ENCODE results near the gene RAB40A. TPM values are rescaled to one million over a fixed set of nuclear protein-coding genes. Genes with fewer than 3 reads are reported as not detected.

Gene RAB40A
- total RNA-seq, 1 experiment from 2014 or later: 1.0 TPM

DNA sequence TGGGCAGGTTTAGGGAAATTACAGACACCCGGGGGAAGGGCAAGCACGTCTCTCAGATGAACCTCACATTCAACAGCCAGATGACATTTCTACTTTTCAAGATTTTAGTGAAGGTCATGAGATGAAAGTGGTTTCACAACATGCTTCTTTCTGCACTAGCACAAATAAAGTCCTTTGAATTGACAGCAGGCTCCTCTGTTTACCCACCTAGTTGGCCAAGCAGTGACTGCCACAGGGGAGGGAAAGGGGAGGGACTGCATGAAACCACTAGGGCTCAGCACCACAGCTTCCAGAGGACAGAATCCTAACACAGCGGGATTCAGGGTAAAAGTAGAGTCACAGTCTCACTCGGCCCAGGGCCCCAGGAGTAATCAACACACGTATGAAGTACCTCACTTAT lies 6.2 kb downstream of the RAB40A start:
- BruUV-seq (replicated peaks): no TSS peak
- H3K4me2 ChIP-seq: no peak overlapping the region
- TF ChIP-seq, protein P1, sequence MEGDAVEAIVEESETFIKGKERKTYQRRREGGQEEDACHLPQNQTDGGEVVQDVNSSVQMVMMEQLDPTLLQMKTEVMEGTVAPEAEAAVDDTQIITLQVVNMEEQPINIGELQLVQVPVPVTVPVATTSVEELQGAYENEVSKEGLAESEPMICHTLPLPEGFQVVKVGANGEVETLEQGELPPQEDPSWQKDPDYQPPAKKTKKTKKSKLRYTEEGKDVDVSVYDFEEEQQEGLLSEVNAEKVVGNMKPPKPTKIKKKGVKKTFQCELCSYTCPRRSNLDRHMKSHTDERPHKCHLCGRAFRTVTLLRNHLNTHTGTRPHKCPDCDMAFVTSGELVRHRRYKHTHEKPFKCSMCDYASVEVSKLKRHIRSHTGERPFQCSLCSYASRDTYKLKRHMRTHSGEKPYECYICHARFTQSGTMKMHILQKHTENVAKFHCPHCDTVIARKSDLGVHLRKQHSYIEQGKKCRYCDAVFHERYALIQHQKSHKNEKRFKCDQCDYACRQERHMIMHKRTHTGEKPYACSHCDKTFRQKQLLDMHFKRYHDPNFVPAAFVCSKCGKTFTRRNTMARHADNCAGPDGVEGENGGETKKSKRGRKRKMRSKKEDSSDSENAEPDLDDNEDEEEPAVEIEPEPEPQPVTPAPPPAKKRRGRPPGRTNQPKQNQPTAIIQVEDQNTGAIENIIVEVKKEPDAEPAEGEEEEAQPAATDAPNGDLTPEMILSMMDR (conservative IDR thresholded peaks at IDR 0.05): no peak
- TF ChIP-seq EZH2 (IDR thresholded peaks at IDR 0.05; ENCODE audit: low read depth): no peak
- H3K9me3 ChIP-seq (ENCODE audit: insufficient read depth, low read depth): no peaks in the 10 kb centered on the region
- no peaks in the 10 kb centered on the region for H3K36me3 ChIP-seq (ENCODE audit: low read depth)
- POLR2A ChIA-PET (ENCODE audit: unreplicated experiment): no interaction called here
- H3K9me2 ChIP-seq (ENCODE audit: insufficient read depth): no peaks in the 10 kb centered on the region
- H2AFZ ChIP-seq: no peak overlapping the region
- CTCF ChIA-PET: no interaction called here
- no peak overlapping the region for H3K27ac ChIP-seq
- DNase-seq: no peak
- no peaks in the 10 kb centered on the region for H3F3A ChIP-seq (ENCODE audit: insufficient read depth, low read depth)
- intact Hi-C loops (cut with micrococcal nuclease; ENCODE audit: unreplicated experiment): no loop called here
- H3K4me3 ChIP-seq: no peak overlapping the region
- no peaks in the 10 kb centered on the region for H3K79me2 ChIP-seq (ENCODE audit: low read depth)
- no peaks in the 10 kb centered on the region for H3K27me3 ChIP-seq (ENCODE audit: insufficient read depth, low read depth)
- no peaks in the 10 kb centered on the region for H3K4me1 ChIP-seq (replicated peaks; ENCODE audit: insufficient read depth)
- no peaks in the 10 kb centered on the region for H4K20me1 ChIP-seq (ENCODE audit: insufficient read depth)

DNA sequence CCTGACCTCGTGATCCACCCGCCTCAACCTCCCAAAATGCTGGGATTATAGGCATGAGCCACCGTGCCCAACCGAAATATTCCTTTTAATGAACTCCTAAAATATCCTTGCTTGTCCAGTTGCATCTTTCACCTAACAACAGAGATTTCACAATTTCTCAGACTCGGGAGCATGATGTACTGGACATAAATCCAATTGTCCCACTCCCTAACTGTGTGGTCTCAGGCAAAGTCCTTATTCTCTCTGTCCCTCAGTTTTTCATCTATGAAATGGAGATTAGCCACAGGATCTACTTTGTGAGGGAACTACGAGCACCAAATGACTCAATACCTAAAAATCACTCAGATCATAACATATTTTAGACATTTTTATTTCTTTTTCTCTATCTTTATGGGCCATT lies 9.3 kb downstream of the RAB40A start:
- no peaks in the 10 kb centered on the region for H3K79me2 ChIP-seq (ENCODE audit: low read depth)
- POLR2A ChIA-PET (ENCODE audit: unreplicated experiment): no interaction called here

DNA sequence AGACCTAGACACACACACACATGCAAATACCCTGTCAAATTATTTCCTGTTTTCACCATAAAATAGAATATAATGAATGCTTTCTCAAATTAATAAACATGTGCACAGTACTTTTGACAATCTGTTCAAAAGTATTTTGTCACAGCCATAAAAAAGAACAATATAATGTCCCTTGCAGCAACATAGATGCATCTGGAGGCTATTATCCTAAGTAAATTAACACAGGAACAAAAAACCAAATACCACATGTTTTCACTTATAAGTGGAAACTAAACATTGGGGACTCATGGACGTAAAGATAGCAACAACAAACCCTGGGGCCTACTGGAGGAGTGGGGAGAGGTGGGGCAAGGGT lies 15.5 kb downstream of the RAB40A start:
- Histone ChIP-seq H3K79me2 (ENCODE audit: low read depth) (no peaks in the 10 kb centered on the region), H3K9me3 (ENCODE audit: insufficient read depth, low read depth) (no peaks in the 10 kb centered on the region), H3F3A (ENCODE audit: insufficient read depth, low read depth) (no peaks in the 10 kb centered on the region), H3K9me2 (ENCODE audit: insufficient read depth) (no peaks in the 10 kb centered on the region), H3K36me3 (ENCODE audit: low read depth) (no peaks in the 10 kb centered on the region), H3K4me1 (replicated peaks; ENCODE audit: insufficient read depth) (no peaks in the 10 kb centered on the region), H3K4me3 (no peak overlapping the region), H4K20me1 (ENCODE audit: insufficient read depth) (no peaks in the 10 kb centered on the region), H3K27me3 (ENCODE audit: insufficient read depth, low read depth) (no peaks in the 10 kb centered on the region), H3K27ac (no peak overlapping the region), H3K4me2 (no peak overlapping the region), H2AFZ (no peak overlapping the region)
- no TSS peak for BruUV-seq (replicated peaks)
- ChIA-PET POLR2A (ENCODE audit: unreplicated experiment) (interaction anchor here (0.5 kb wide), 1 partner anchor 756 kb away, joined by 8 read pairs; no protein-coding TSS in a partner anchor), CTCF (interaction anchor here (0.6 kb wide), 2 partner anchors 13 to 223 kb away, joined by 3 to 5 read pairs; no protein-coding TSS in a partner anchor)
- TF ChIP-seq, protein P1 (conservative IDR thresholded peaks at IDR 0.05): no peak
- TF ChIP-seq EZH2 (IDR thresholded peaks at IDR 0.05; ENCODE audit: low read depth): no peak
- DNase-seq: no peak
- intact Hi-C loops (cut with micrococcal nuclease; ENCODE audit: unreplicated experiment): no loop called here

More for the DNA sequence above, 9.3 kb downstream of the RAB40A start:
- Histone ChIP-seq H3K4me2 (no peak overlapping the region), H3K4me3 (no peak overlapping the region), H3K27ac (no peak overlapping the region), H3K4me1 (replicated peaks; ENCODE audit: insufficient read depth) (no peaks in the 10 kb centered on the region), H3K9me3 (ENCODE audit: insufficient read depth, low read depth) (no peaks in the 10 kb centered on the region), H3K36me3 (ENCODE audit: low read depth) (no peaks in the 10 kb centered on the region), H3K27me3 (ENCODE audit: insufficient read depth, low read depth) (no peaks in the 10 kb centered on the region), H4K20me1 (ENCODE audit: insufficient read depth) (no peaks in the 10 kb centered on the region), H3F3A (ENCODE audit: insufficient read depth, low read depth) (no peaks in the 10 kb centered on the region), H2AFZ (no peak overlapping the region), H3K9me2 (ENCODE audit: insufficient read depth) (no peaks in the 10 kb centered on the region)
- CTCF ChIA-PET: no interaction called here
- BruUV-seq (replicated peaks): no TSS peak
- no peak for DNase-seq
- TF ChIP-seq, protein P1 (conservative IDR thresholded peaks at IDR 0.05): no peak
- TF ChIP-seq EZH2 (IDR thresholded peaks at IDR 0.05; ENCODE audit: low read depth): no peak
- intact Hi-C loops (cut with micrococcal nuclease; ENCODE audit: unreplicated experiment): no loop called here

Measured in PC-9 (cell line).